Esophagus squamous epithelium (tissue), 4 donors: Measurements from ENCODE around the gene GABBR1.

Source experiments
- CTCF ChIP-seq, 6 experiments: fragments of 450-650 bp in 4 of 6; fragments of 200-600 bp in 2 of 6; sonication (generic) in 2 of 6; IDR thresholded peaks; one replicate each; pipeline ENCODE4 v1.5.1; 2016 to 2019; ENCODE audit warnings: antibody characterized with exemption in 6 of 6, mild to moderate bottlenecking in 4 of 6, moderate library complexity in 4 of 6
- POLR2A ChIP-seq, 4 donors: fragments of 450-650 bp; IDR thresholded peaks; one replicate each; pipeline ENCODE4 v1.6.1; 2017; ENCODE audit warnings: antibody characterized with exemption in 4 of 4, mild to moderate bottlenecking in 4 of 4, moderate library complexity in 3 of 4

GRCh38 chr6:29590218-29590808 lies 42.7 kb downstream of the GABBR1 start:
- TF ChIP-seq CTCF (IDR thresholded peaks at IDR 0.05) (no peak), POLR2A (IDR thresholded peaks at IDR 0.05) (no peak)
